Skin epidermis (tissue), 12 donors: Measurements from ENCODE around the gene HLTF.

Experiments
- H3K27ac ChIP-seq, 21 experiments: fragments of 200-600 bp; sonication (generic) in 11 of 21; one replicate each; pipeline ENCODE4 v1.5.0; 2020; ENCODE audit warnings: mild to moderate bottlenecking in 3 of 21, inconsistent platforms in 2 of 21, moderate library complexity in 2 of 21
- H3K4me3 ChIP-seq, 7 experiments: fragments of 200-600 bp; sonication (generic) in 2 of 7; one replicate each; pipeline ENCODE4 v1.5.0; 2020; ENCODE audit warnings: inconsistent platforms in 2 of 7, mild to moderate bottlenecking in 2 of 7, moderate library complexity in 1 of 7

Gene HLTF

DNA sequence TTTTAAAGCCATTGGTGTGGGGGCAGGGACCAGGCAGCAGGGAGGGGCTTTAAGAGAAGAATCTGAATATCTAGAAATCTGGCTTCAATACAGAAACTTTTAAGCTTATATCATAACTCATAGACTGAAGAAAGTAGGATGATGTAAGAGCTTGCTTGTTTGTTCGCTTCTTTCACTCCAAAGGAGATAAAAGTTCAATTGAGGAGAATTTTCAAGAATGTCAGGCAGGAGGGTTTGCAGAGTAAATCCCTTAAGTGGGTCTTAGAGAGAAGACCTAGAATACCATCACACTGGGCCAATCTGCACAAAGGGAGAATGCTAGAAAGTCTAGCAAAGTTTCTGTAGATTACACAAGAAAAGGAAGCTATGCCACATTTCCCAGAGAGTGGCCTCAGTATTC lies 4.1 kb upstream of the HLTF start:
- H3K27ac ChIP-seq, result no peak overlapping the region

GRCh38 chr3:149089395-149089794 lies 3.1 kb upstream of the HLTF start:
- Histone ChIP-seq H3K4me3 (no peak overlapping the region), H3K27ac (no peak overlapping the region)

More for the DNA sequence above, 4.1 kb upstream of the HLTF start:
- no peak overlapping the region for H3K4me3 ChIP-seq

- Histone ChIP-seq H3K4me3 (no peak overlapping the region), H3K27ac (no peak overlapping the region)
Measured at GRCh38 chr3:149087208-149087607, 875 bp upstream of the HLTF start.

DNA sequence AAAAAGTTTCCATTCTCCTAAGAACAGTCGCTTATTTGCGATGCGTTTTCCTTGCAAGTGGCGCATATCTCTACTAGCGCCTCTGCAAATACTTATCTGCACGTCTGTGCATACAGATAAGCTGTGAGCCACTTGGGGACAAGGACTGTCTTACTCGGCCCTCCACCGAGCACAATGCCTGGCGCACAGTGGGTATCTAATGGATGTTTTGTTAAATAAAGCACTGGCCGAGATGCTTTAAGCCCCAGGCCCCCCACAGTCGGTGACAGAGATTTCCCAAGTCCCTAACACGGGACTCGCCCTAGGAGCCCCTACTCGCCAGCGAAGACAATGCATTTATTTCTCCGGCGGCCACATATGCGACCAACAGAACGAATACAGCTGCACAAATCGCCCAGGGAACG lies 503 bp downstream of the HLTF start:
- Histone ChIP-seq H3K27ac (peak overlapping the region in 17 of 21 experiments; percentile 7 to 78 (median 48)), H3K4me3 (peak overlapping the region; percentile 41 to 81 (median 69))

DNA sequence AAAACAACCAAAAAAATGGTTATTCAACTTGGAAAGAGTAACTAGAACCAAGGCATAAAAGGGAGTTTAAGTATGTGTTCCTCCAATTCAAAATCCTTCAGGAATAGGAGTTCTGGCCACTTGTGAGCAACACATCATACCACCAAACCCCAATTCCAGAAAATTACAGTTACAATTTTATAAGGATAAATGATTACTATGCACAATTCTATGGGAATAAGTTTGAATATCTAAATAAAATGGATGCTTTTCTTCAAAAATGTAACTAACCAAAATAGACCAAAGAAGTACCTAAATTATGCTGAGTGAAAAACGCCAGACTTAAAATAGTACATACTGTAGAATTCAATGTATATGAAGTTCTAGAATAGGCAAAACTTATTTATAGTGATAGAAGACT lies 4.6 kb downstream of the HLTF start:
- H3K27ac ChIP-seq, result no peak overlapping the region

DNA sequence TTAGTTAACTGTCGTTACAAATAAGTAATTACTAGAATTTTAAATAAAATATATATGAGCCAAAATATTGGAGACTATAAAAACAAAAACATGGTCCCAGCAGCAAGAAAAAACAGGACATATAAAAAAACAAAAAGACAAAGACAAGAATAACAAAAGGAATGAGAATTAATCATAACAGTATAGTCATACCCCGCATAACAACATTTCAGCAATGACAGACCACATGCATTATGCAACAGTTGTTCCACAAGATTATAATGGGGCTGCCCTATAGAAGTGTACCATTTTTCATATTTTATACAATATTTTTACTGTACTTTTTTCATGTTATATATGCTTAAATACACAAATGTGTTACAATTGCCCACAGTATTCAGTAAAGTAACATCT lies 5.6 kb downstream of the HLTF start:
- no peak overlapping the region for H3K4me3 ChIP-seq
- no peak overlapping the region for H3K27ac ChIP-seq

More for the DNA sequence above, 4.6 kb downstream of the HLTF start:
- H3K4me3 ChIP-seq, result no peak overlapping the region

- H3K4me3 ChIP-seq, result no peak overlapping the region
- H3K27ac ChIP-seq, result no peak overlapping the region
Measured at GRCh38 chr3:149080011-149080698, 6.2 kb downstream of the HLTF start.

- H3K27ac ChIP-seq, result peak overlapping the region in 1 of 21 experiments; percentile 25
- no peak overlapping the region for H3K4me3 ChIP-seq
Measured at GRCh38 chr3:149077628-149078027, 8.7 kb downstream of the HLTF start.

- H3K4me3 ChIP-seq, result no peak overlapping the region
- H3K27ac ChIP-seq, result no peak overlapping the region
Measured at GRCh38 chr3:149067883-149068282, 18.4 kb downstream of the HLTF start.

GRCh38 chr3:149061776-149062175 lies 24.6 kb downstream of the HLTF start:
- Histone ChIP-seq H3K4me3 (no peak overlapping the region), H3K27ac (no peak overlapping the region)

- Histone ChIP-seq H3K27ac (no peak overlapping the region), H3K4me3 (no peak overlapping the region)
Measured at GRCh38 chr3:149058602-149059001, 27.7 kb downstream of the HLTF start.

GRCh38 chr3:149058198-149058597 lies 28.1 kb downstream of the HLTF start:
- H3K27ac ChIP-seq, result no peak overlapping the region
- H3K4me3 ChIP-seq, result no peak overlapping the region

- no peak overlapping the region for H3K27ac ChIP-seq
- no peak overlapping the region for H3K4me3 ChIP-seq
Measured at GRCh38 chr3:149055575-149055974, 30.8 kb downstream of the HLTF start.

DNA sequence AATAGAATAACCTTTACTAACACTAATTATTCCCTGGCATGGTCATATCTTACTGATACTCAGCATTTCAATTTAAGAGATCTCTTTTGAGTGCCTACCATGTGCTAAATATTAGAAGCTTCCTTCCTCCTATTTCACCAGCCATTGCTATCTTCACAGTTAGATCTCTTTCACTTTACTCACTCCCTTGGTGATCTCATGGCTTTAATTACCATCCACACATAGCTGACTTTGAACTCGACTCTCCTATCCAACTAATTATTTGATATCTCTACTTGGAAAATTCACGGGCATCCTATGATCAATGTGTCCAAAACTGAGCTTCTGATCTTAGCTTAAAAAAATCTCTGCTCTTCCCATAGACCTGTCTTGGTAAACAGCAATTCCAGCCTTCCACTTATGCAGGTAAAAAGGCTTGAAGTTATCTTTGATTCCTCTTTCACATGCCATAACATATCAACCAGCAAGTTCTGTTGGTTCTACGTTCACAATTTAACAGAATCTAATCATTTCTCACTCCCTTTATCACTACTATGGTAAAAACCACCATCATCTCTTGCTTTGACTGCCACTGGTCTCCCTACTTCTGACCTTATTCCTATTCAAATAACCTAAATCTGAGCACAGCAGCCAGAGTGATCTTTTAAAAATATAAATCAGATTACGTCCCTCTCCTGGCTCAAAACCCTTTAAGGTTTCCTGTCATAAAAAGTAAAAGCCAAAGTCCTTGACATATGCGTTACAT lies 41.8 kb downstream of the HLTF start:
- no peak overlapping the region for H3K4me3 ChIP-seq
- H3K27ac ChIP-seq, result no peak overlapping the region

- Histone ChIP-seq H3K27ac (peak overlapping the region in 1 of 21 experiments; percentile 43), H3K4me3 (no peak overlapping the region)
Measured at GRCh38 chr3:149042789-149043386, 43.4 kb downstream of the HLTF start.

DNA sequence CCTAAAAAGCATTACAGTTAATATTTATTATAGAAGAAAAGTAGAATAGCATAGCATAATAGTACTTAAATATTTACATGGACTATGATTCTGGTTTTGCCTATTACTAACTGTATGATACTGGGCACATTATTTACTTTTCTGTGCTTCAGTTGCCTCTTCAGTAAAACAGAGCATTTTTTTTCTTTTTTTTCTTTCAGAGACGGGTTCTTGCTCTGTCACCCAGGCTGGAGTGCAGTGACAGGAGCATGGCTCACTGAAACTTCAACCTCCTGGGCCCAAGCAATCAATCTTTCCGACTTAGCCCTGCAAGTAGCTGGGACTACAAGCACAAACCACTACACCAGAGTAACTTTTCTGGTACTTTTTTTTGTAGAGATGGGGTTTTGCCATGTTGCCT lies 48.0 kb downstream of the HLTF start:
- Histone ChIP-seq H3K4me3 (no peak overlapping the region), H3K27ac (no peak overlapping the region)

DNA sequence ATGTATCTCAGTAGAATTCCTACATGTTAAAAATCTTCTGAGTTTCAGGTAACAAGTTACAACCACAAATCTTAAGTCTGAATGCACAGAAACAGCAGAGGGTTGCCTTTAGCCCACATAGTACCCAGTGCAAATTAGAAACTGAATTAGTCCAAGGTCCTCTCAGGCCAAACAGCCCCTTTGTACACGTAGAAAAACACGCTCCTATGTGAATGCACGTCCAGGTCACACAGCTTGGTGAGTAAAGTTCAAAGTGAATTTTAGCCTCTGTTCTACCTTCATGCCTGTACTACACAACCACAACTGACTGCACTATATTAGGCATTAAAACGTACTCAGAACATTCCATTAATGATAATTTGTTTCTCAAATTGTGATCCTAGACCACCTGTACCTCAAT lies 48.6 kb downstream of the HLTF start:
- H3K27ac ChIP-seq, result no peak overlapping the region
- no peak overlapping the region for H3K4me3 ChIP-seq

DNA sequence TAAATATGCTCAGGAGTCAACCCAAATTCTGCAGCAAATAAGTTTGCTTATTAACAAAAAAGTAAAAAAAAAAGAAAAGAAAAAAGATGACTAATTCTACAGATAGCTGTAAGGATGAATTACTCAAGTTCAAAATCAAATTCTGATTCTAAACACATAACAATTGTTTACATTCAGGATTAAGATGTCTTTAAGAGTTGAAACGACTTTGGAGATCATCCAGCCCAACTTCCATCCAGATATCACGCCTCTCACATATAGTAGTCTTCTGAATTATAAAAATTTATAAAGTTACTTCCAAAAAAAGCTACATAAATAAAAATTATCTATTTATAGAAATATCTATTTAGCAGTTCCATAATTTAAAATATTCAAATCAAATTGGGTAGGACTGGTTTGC lies 55.2 kb downstream of the HLTF start:
- no peak overlapping the region for H3K27ac ChIP-seq
- H3K4me3 ChIP-seq, result no peak overlapping the region

DNA sequence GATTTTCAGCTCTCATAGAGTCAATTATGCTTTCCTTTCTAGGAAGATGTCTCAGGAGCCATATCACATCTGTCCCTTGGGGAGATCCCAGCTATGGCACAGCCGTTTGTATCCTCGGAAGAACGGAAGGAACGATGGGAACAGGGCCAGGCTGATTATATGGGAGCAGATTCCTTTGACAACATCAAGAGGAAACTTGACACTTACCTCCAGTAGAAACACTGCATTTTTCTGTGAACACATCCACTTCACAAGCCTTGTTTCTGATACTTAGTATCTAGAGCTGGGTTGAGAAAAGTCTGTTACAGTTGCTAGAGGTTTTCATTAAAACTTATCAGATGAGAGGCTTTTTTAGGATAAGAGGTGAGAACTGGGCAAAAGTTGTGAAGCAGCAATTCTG lies 59.6 kb downstream of the HLTF start:
- no peak overlapping the region for H3K4me3 ChIP-seq
- no peak overlapping the region for H3K27ac ChIP-seq

DNA sequence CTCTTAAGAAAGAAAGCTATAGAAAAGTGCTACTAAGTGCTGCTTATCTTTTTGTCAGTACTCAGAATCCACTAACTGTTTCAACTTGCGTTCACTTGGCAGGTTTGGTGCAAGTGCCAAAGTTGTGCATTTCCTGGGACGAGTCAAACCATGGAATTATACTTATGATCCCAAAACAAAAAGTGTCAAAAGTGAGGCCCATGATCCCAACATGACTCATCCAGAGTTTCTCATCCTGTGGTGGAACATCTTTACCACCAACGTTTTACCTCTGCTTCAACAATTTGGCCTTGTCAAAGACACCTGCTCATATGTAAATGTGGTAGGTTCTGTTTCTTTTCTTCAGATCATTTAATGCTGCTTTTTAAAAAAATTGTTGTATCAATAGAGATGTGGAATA lies 62.4 kb downstream of the HLTF start:
- Histone ChIP-seq H3K27ac (no peak overlapping the region), H3K4me3 (no peak overlapping the region)

- H3K27ac ChIP-seq, result no peak overlapping the region
Measured at GRCh38 chr3:149021830-149022229, 64.5 kb downstream of the HLTF start.

More at GRCh38 chr3:149021830-149022229, 64.5 kb downstream of the HLTF start:
- H3K4me3 ChIP-seq, result no peak overlapping the region
